Upper lobe of right lung (tissue), 1 donor: ENCODE results near the gene ZBTB1. TPM values are rescaled to one million over a fixed set of nuclear protein-coding genes. Genes with fewer than 3 reads are reported as not detected.

ENCODE experiments used
- ATAC-seq: fragments of 200-7000 bp; cut with Tn5 transposase; one replicate; pipeline ENCODE4 v1.9.1; 2020; ENCODE audit warnings: mild to moderate bottlenecking, moderate library complexity
- DNase-seq: peaks from one replicate; pipeline ENCODE4 v3.0.0-alpha.2; 2020
- H3K27ac ChIP-seq: fragments of 200-600 bp; one replicate; pipeline ENCODE4 v1.8.0; 2022
- H3K27me3 ChIP-seq: fragments of 200-600 bp; one replicate; pipeline ENCODE4 v1.8.0; 2022; ENCODE audit warnings: mild to moderate bottlenecking
- H3K36me3 ChIP-seq: fragments of 200-600 bp; one replicate; pipeline ENCODE4 v1.8.0; 2022
- H3K4me1 ChIP-seq: fragments of 200-600 bp; one replicate; pipeline ENCODE4 v1.8.0; 2022
- H3K4me3 ChIP-seq: fragments of 200-600 bp; one replicate; pipeline ENCODE4 v1.8.0; 2022; ENCODE audit warnings: mild to moderate bottlenecking
- H3K9me3 ChIP-seq: fragments of 200-600 bp; one replicate; pipeline ENCODE4 v1.8.0; 2022
- CTCF ChIP-seq: fragments of 200-600 bp; IDR thresholded peaks from one replicate; pipeline ENCODE4 v1.8.0; 2022; ENCODE audit warnings: antibody characterized with exemption
- intact Hi-C: fragments of 100-400 bp; cut with DNase I; formaldehyde crosslinking; loops from one replicate; pipeline ENCODE4 v1.11.0; 2022
- total RNA-seq: library from RNA; stranded (reverse); fragmentation: NEBNext Ultra II Directional; extraction: Animal tissue kit (Norgen Biotek cat#: 25700); gene quantifications from one replicate; pipeline ENCODE4 v1.2.1, GENCODE V29; 2021
- donor health status: DM: no; HTN: yes; CAD: no; lungs with severe emphysema.

ZBTB1 gene
- total RNA-seq, 1 donor from 2014 or later, result 47.9 TPM

GRCh38 chr14:64540208-64541202, 35.9 kb downstream of the ZBTB1 start, which contains the start of gene HSPA2:
HSPA2 (plus strand) TSS chr14:64540741; CDS start chr14:64540850, 109 bp downstream.
- peak; percentile 100 for DNase-seq
- Histone ChIP-seq H3K27ac (peak within 1 kb of the TSS; percentile 90), H3K4me1 (peaks cover 6% of the 10 kb centered on the region), H3K36me3 (no peaks in the 10 kb centered on the region), H3K4me3 (peak within 1 kb of the TSS; percentile 79), H3K27me3 (no peaks in the 10 kb centered on the region), H3K9me3 (no peaks in the 10 kb centered on the region)
- TF ChIP-seq CTCF, result peak; percentile 76
- intact Hi-C loops, result no loop called here
- ATAC-seq, result peak; percentile 98

- Histone ChIP-seq H3K27ac (no peak overlapping the region), H3K9me3 (no peaks in the 10 kb centered on the region), H3K4me3 (peak overlapping the region; percentile 79), H3K27me3 (no peaks in the 10 kb centered on the region), H3K36me3 (no peaks in the 10 kb centered on the region), H3K4me1 (peaks cover 6% of the 10 kb centered on the region)
- no peak for TF ChIP-seq CTCF
- no peak for DNase-seq
- intact Hi-C loops, result no loop called here
- no peak for ATAC-seq
Measured at GRCh38 chr14:64541261-64541971, 36.8 kb downstream of the ZBTB1 start.

- Histone ChIP-seq H3K4me3 (peak overlapping the region; percentile 79), H3K27me3 (no peaks in the 10 kb centered on the region), H3K9me3 (no peaks in the 10 kb centered on the region), H3K36me3 (no peaks in the 10 kb centered on the region), H3K27ac (no peak overlapping the region), H3K4me1 (peaks cover 6% of the 10 kb centered on the region)
- intact Hi-C loops, result no loop called here
- no peak for DNase-seq
- TF ChIP-seq CTCF, result no peak
- no peak for ATAC-seq
Measured at GRCh38 chr14:64541972-64542835, 37.6 kb downstream of the ZBTB1 start.

DNA sequence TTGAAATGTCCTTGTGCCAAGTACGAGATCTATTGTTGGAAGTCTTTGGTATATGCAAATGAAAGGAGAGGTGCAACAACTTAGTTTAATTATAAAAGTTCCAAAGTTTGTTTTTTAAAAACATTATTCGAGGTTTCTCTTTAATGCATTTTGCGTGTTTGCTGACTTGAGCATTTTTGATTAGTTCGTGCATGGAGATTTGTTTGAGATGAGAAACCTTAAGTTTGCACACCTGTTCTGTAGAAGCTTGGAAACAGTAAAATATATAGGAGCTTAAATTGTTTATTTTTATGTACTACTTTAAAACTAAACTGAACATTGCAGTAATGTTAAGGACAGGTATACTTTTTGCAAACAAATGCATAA, 38.2 kb downstream of the ZBTB1 start:
- intact Hi-C loops, result no loop called here
- Histone ChIP-seq H3K4me3 (peak overlapping the region; percentile 79), H3K4me1 (peaks cover 6% of the 10 kb centered on the region), H3K27ac (no peak overlapping the region), H3K27me3 (no peaks in the 10 kb centered on the region), H3K36me3 (no peaks in the 10 kb centered on the region), H3K9me3 (no peaks in the 10 kb centered on the region)
- DNase-seq (no peak), ATAC-seq (no peak)
- TF ChIP-seq CTCF, result no peak

DNA sequence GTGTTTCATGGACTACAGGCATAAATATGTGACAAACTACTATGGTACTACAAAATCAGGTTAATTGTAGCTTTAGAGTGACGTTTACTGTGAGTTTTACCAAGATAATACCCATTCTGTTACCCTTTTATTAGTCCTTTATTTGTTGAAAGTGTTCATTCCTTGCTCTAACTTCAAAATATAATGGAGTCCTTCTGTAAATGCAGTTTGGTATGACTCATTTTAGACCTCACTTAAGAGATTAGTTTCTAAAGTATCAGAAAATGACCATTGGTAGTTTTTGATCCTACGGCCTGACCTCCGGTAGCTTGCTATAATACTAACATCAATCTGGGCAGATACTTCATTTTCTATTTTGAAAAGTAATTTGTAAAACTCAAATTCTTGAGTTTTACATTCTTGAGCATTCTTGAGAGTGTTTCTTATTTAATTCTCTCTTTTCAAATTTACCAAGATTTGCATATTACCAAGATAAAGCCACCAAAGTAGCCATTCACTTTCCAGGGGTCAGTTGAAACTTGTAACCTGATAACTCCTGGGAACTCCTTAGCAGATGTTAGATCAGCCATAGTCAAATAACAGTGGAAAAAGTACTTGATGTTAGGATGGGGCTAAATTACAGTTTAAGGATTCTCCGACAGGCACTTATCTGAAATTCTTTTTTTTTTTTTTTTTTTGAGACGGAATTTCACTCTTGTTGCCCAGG, 40.2 kb downstream of the ZBTB1 start:
- Histone ChIP-seq H3K4me3 (no peak overlapping the region), H3K27ac (no peak overlapping the region), H3K36me3 (no peaks in the 10 kb centered on the region), H3K9me3 (no peaks in the 10 kb centered on the region), H3K27me3 (no peaks in the 10 kb centered on the region), H3K4me1 (peaks cover 13% of the 10 kb centered on the region)
- no peak for DNase-seq
- TF ChIP-seq CTCF, result no peak
- intact Hi-C loops, result no loop called here
- ATAC-seq, result no peak
